GM23338 (cell line): ENCODE results near the gene LRRC37B.
"Not testable (repeated sequence)": the region's sequence is repeated elsewhere in the genome, so short reads cannot be mapped to it uniquely, and the experiment has no call there.

Experiments used
- CREB1 ChIP-seq: fragments of 250-450 bp; sonication (Bioruptor Pico); IDR thresholded peaks from 2 replicates; pipeline ENCODE4 v1.5.0; 2020; ENCODE audit warnings: low read depth, mild to moderate bottlenecking, moderate library complexity
- CTCF ChIP-seq, 2 experiments: fragments of 200-600 bp in 1 of 2; sonication (generic) in 1 of 2; conservative IDR thresholded peaks; 2 replicates each; pipeline versions ENCODE4 v1.5.1 to v1.6.1; 2016 to 2017; ENCODE audit warnings: antibody characterized with exemption in 2 of 2, low read depth in 2 of 2, mild to moderate bottlenecking in 2 of 2, moderate library complexity in 1 of 2
- EZH2 ChIP-seq: fragments of 200-600 bp; sonication (generic); IDR thresholded peaks from one replicate; pipeline ENCODE4 v1.8.0; 2017; ENCODE audit warnings: antibody characterized with exemption, mild to moderate bottlenecking, low read depth; ENCODE audit not compliant: unreplicated experiment
- EZH2phosphoT487 ChIP-seq: fragments of 200-600 bp; sonication (generic); IDR thresholded peaks from one replicate; pipeline ENCODE4 v1.8.1; 2018; ENCODE audit warnings: antibody characterized with exemption; ENCODE audit not compliant: unreplicated experiment
- JUNB ChIP-seq: IDR thresholded peaks from one replicate; pipeline ENCODE4 v1.6.1; 2016; ENCODE audit warnings: antibody characterized with exemption; ENCODE audit not compliant: unreplicated experiment
- POLR2AphosphoS5 ChIP-seq: IDR thresholded peaks from 2 replicates; pipeline ENCODE4 v1.6.1; 2016; ENCODE audit warnings: antibody characterized with exemption, low read depth
- REST ChIP-seq: IDR thresholded peaks from one replicate; pipeline ENCODE4 v1.6.1; 2018; ENCODE audit warnings: antibody characterized with exemption; ENCODE audit not compliant: unreplicated experiment
- ZNF114 ChIP-seq: fragments of 250-450 bp; sonication (Bioruptor Pico); IDR thresholded peaks from 2 replicates; pipeline ENCODE4 v1.5.0; 2020; ENCODE audit warnings: mild to moderate bottlenecking, moderate library complexity

- TF ChIP-seq CTCF (conservative IDR thresholded peaks at IDR 0.05; ENCODE audit: low read depth in 2 of 2); POLR2AphosphoS5; EZH2; EZH2phosphoT487; ZNF114 (CRISPR knock-in tag); CREB1; JUNB; REST: not testable (repeated sequence)
Observed at GRCh38 chr17:32027271-32027670, 20.1 kb downstream of the LRRC37B start.
